Raji (cell line): ENCODE results near the gene TIMP3.

Source experiments
- POLR2A ChIP-seq: IDR thresholded peaks from 2 replicates; pipeline ENCODE4 v1.6.1; 2011; ENCODE audit warnings: low read depth, low read length, control low read depth; ENCODE audit not compliant: insufficient read depth

TIMP3 gene

DNA sequence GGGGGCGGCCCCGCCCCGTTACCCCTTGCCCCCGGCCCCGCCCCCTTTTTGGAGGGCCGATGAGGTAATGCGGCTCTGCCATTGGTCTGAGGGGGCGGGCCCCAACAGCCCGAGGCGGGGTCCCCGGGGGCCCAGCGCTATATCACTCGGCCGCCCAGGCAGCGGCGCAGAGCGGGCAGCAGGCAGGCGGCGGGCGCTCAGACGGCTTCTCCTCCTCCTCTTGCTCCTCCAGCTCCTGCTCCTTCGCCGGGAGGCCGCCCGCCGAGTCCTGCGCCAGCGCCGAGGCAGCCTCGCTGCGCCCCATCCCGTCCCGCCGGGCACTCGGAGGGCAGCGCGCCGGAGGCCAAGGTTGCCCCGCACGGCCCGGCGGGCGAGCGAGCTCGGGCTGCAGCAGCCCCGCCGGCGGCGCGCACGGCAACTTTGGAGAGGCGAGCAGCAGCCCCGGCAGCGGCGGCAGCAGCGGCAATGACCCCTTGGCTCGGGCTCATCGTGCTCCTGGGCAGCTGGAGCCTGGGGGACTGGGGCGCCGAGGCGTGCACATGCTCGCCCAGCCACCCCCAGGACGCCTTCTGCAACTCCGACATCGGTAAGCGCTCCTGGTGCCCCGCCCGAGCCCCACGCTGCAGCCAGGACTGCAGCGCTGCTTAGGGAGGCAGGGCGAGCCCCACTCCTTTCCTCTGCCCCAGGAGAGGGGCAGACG lies at the start of gene TIMP3:
TSS of gene TIMP3 (plus strand) at position 169 of the 700 bp plus-strand sequence. CDS start at position 466, 297 bp downstream.
- TF ChIP-seq POLR2A, result no peak

- TF ChIP-seq POLR2A, result no peak
Observed at GRCh38 chr22:32752326-32752725, 49.2 kb upstream of the TIMP3 start.

DNA sequence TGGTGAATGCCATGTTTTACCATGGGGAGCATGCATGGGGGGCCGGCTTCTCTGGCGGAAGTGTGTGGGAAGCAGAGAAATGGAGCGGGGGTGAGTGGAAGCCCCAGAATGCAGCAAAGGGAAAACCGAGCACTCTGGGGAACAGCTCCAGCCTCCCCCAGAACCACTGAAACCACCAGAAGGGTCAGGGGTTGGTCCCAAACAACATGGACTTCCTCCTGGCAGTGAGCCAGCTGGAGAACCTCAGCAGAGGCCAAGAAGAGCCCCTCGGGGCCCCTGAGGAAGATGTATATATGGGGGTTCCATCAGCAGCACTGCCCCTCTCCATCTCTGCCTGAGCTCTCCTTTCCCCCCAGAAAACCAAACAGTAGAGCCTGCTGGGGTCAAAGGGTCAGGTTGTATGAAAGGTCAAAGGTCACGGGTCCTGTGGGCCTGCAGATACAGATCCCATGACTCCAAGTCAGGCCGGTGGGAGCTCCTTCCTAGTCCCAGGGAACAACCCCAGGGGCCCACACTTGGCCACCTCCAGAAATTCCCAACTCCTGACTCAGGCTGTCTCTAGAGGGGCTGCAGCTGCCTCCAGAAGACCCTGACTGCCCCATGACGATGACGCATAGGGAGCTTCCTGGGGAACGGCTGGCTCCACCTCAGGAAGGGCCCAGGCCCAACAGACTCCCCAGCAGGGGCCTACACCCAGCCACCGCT lies 48.5 kb upstream of the TIMP3 start:
- no peak for TF ChIP-seq POLR2A

DNA sequence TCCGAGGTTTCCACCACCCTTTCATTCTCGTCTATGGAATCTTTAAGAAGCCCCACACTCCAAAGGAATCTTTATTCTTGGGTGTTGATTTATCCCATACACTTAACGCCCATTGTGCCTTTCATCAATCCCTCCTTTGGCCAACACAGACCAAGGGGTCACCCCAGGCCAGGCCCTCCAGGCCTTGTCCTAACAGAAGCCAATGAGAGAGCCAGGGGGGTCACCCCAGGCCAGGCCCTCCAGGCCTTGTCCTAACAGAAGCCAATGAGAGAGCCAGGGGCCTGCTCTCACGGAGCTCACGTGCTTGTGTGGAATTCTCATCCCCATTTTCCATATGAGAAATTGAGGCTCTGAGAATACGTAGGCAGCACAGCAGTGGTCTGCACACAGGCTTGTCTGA lies 47.9 kb upstream of the TIMP3 start:
- no peak for TF ChIP-seq POLR2A

GRCh38 chr22:32754413-32755041 lies 47.0 kb upstream of the TIMP3 start:
- no peak for TF ChIP-seq POLR2A

DNA sequence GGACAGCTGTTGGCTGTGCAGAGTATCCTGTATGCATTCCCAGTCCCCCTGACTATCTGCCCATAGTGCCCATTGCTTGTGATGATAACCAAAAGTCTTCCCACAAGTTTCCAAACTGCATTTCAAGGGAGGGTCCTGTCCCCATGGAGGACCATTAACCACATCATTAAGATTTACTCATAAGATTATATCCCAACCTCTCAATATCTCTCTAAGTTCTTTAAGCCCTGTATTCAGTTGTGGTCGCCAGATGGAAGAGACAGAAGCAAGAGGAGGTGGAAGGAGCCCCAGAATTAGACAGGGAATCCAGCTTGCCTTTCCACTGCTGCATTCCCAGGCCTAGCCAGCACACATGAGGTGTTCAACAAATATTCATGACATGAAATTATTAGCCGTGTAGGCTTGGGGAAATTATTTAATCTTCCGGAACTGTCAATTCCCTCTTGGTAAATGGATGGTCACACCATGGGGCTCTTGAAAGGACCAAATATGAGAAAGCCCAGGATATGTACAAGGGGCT lies 42.6 kb upstream of the TIMP3 start:
- TF ChIP-seq POLR2A, result no peak

DNA sequence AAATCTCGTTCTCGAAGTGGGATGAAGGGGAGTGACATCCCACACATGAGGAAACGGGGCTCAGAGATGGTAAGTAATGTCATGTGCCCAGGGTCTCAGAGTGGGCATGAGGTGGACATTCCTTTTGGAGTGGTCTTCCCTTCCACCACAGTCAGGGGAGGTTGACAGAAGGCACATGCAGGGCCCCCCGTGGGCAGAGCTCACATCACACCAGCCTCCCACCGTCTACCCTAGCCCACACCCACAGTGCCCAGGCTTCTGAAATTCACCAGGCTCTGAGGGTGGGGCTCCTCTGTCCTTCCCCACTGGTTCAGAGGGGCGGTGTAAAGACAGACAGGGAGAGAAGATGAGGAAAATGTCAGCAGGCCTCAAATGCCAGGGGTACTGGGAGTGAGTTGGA lies 41.1 kb upstream of the TIMP3 start:
- TF ChIP-seq POLR2A, result no peak

- no peak for TF ChIP-seq POLR2A
Observed at GRCh38 chr22:32760815-32761214, 40.7 kb upstream of the TIMP3 start.

GRCh38 chr22:32761251-32761903 lies 40.1 kb upstream of the TIMP3 start:
- TF ChIP-seq POLR2A, result no peak

GRCh38 chr22:32764330-32765131 lies 37.0 kb upstream of the TIMP3 start:
- no peak for TF ChIP-seq POLR2A

DNA sequence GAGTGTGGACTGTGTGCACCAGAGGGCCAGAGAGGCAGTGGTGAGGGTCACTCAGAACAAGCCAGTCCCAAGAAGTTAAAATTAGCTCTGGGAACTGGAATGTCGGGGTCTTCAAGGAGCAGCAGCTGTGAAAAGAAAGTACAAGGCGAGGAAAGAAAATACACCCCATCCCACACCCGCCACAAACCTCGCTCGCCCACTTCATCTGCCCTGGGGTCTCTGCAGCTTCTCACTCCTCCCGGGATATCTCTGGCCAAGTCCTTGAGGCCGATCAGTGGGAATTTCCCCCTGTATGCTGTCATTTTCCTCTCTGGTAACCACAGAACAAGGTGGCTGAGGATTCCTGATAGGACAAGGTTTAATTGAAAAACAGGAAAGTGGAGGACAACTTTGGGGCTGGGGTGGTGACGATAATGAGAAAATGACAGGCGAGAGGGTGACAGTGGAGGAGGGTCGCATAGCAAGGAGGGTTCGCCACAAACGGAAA lies 36.3 kb upstream of the TIMP3 start:
- TF ChIP-seq POLR2A, result no peak

DNA sequence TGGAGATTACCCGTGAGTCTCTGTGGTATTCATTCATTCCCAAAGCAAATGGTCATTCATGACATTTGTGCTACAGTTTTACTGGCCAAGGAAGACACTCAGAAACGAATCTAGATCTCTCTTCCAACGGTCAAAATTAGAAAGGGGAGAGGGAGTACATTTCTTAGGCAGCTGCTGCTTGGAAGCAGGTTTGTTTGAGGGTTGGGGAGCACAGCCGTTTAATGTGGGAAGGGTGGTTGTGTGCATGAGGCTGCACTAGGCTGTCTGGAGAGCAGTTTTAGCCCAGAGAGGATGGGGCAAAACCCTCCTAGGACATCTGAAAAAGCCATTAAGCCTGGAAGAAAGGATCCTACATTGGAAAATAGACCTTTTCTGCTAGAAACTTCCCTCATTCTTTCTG lies 29.7 kb upstream of the TIMP3 start:
- TF ChIP-seq POLR2A, result no peak

GRCh38 chr22:32775957-32776356 lies 25.5 kb upstream of the TIMP3 start:
- no peak for TF ChIP-seq POLR2A

GRCh38 chr22:32776397-32776796 lies 25.1 kb upstream of the TIMP3 start:
- no peak for TF ChIP-seq POLR2A
